BLaER1 treated with 17β-estradiol and CSF1 and Interleukin-3, amounts not matched to agents 10 nM and 100 nM (cell line): ENCODE data around the gene RNF151.

Source experiments
- H3K27ac ChIP-seq, 11 experiments: shearing (Covaris generic); formaldehyde crosslinking; 2 replicates each; pipeline ENCODE4 v1.8.1; 2022
- H3K27me3 ChIP-seq, 11 experiments: shearing (Covaris generic); formaldehyde crosslinking; 2 replicates each; pipeline ENCODE4 v1.8.1; 2022
- H3K36me3 ChIP-seq, 11 experiments: shearing (Covaris generic); formaldehyde crosslinking; 2 replicates each; pipeline ENCODE4 v1.8.1; 2022
- H3K4me1 ChIP-seq, 10 experiments: shearing (Covaris generic); formaldehyde crosslinking; 2 replicates each; pipeline ENCODE4 v1.8.1; 2022
- H3K4me2 ChIP-seq, 11 experiments: shearing (Covaris generic); formaldehyde crosslinking; 2 replicates each; pipeline ENCODE4 v1.8.1; 2022
- H3K4me3 ChIP-seq, 10 experiments: shearing (Covaris generic); formaldehyde crosslinking; 2 replicates each; pipeline ENCODE4 v1.8.1; 2022
- H3K9ac ChIP-seq, 11 experiments: shearing (Covaris generic); formaldehyde crosslinking; 2 replicates each; pipeline ENCODE4 v1.8.1; 2022
- H3K9me3 ChIP-seq, 11 experiments: shearing (Covaris generic); formaldehyde crosslinking; replicated peaks in 1 of 11; 2 replicates each; pipeline ENCODE4 v1.8.1; 2022
- H4K20me1 ChIP-seq, 11 experiments: shearing (Covaris generic); formaldehyde crosslinking; 2 replicates each; pipeline ENCODE4 v1.8.1; 2022
- Cebpa-rat ChIP-seq, 11 experiments: shearing (Covaris generic); IDR thresholded peaks; 2 replicates each; pipeline ENCODE4 v1.8.1; 2022

Gene RNF151

GRCh38 chr16:1990101-1990350 is 23.4 kb downstream of the RNF151 start:
- Histone ChIP-seq H4K20me1 (peaks cover 0 to 51% (median 18%) of the 10 kb centered on the region in 11 experiments; a peak in 15 of 22 replicates), H3K9ac (no peak overlapping the region), H3K4me3 (peak overlapping the region in 1 of 10 experiments; percentile 18; a peak in 1 of 20 replicates), H3K9me3 (peaks cover 0 to 10% (median 0%) of the 10 kb centered on the region in 11 experiments; a peak in 8 of 22 replicates), H3K27ac (no peak overlapping the region), H3K4me2 (peak overlapping the region in 9 of 11 experiments; percentile 26 to 83 (median 75); a peak in 7 of 22 replicates), H3K4me1 (peaks cover 30 to 57% (median 46%) of the 10 kb centered on the region in 10 experiments), H3K27me3 (peaks cover 40 to 56% (median 53%) of the 10 kb centered on the region in 11 experiments), H3K36me3 (peaks cover 16 to 24% (median 21%) of the 10 kb centered on the region in 11 experiments)
- no peak for TF ChIP-seq Cebpa-rat (IDR thresholded peaks at IDR 0.05)

- no peak overlapping the region for H3K27ac ChIP-seq
- TF ChIP-seq Cebpa-rat (IDR thresholded peaks at IDR 0.05), result no peak
- H3K9ac ChIP-seq, result no peak overlapping the region; a peak in 2 of 22 replicates
These were observed 23.9 kb downstream of the RNF151 start for GRCh38 chr16:1990351-1991134.

DNA sequence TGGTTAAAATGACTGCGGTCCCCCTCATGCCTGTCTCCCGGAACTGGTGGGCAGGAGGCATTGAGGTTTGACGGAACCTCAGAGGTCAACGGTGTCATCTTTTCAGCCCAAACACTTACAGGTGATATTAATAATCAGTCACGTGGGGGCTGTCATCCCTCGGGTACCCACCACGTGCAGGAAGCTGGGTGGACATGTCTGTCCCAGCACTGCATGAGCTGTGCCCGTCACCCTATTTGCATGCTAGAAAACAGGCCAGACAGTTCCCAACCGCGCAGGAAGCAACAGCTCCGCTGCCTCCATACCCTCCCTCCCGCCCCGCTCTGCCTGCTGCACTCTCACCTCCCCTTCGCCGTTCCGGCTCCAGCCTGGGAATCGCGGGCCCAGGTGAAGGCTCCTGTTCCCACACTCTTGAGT is 24.5 kb downstream of the RNF151 start:
- Histone ChIP-seq H3K9ac (no peak overlapping the region), H3K9me3 (peaks cover 0 to 10% (median 0%) of the 10 kb centered on the region in 11 experiments; a peak in 8 of 22 replicates), H3K4me1 (peaks cover 19 to 46% (median 36%) of the 10 kb centered on the region in 10 experiments), H3K27me3 (peaks cover 40 to 56% (median 53%) of the 10 kb centered on the region in 11 experiments), H3K36me3 (peaks cover 10 to 24% (median 20%) of the 10 kb centered on the region in 11 experiments), H3K4me3 (peak overlapping the region in 8 of 10 experiments; percentile 25 to 54 (median 40); a peak in 6 of 20 replicates), H3K4me2 (peak overlapping the region; percentile 62 to 83 (median 75)), H4K20me1 (peaks cover 0 to 42% (median 15%) of the 10 kb centered on the region in 11 experiments; a peak in 15 of 22 replicates), H3K27ac (no peak overlapping the region)
- no peak for TF ChIP-seq Cebpa-rat (IDR thresholded peaks at IDR 0.05)

More at GRCh38 chr16:1990351-1991134, 23.9 kb downstream of the RNF151 start:
- peaks cover 15 to 24% (median 22%) of the 10 kb centered on the region in 11 experiments for H3K36me3 ChIP-seq
- H4K20me1 ChIP-seq, result peaks cover 0 to 48% (median 18%) of the 10 kb centered on the region in 11 experiments; a peak in 15 of 22 replicates
- peaks cover 0 to 10% (median 0%) of the 10 kb centered on the region in 11 experiments; a peak in 8 of 22 replicates for H3K9me3 ChIP-seq
- peak overlapping the region; percentile 61 to 83 (median 75) for H3K4me2 ChIP-seq
- H3K4me1 ChIP-seq, result peaks cover 25 to 52% (median 41%) of the 10 kb centered on the region in 10 experiments
- H3K27me3 ChIP-seq, result peaks cover 40 to 56% (median 53%) of the 10 kb centered on the region in 11 experiments
- H3K4me3 ChIP-seq, result peak overlapping the region; percentile 18 to 45 (median 26); a peak in 11 of 20 replicates

GRCh38 chr16:1991588-1991947 is 24.9 kb downstream of the RNF151 start:
- H3K4me3 ChIP-seq, result peak overlapping the region; percentile 19 to 54 (median 37); a peak in 13 of 20 replicates

GRCh38 chr16:1991948-1992703 is 25.5 kb downstream of the RNF151 start:
- H3K27ac ChIP-seq, result peak overlapping the region in 6 of 11 experiments; percentile 16 to 50 (median 47); a peak in 7 of 22 replicates
- H3K4me3 ChIP-seq, result peak overlapping the region; percentile 19 to 54 (median 37); a peak in 13 of 20 replicates
- H4K20me1 ChIP-seq, result peaks cover 0 to 39% (median 23%) of the 10 kb centered on the region in 11 experiments; a peak in 16 of 22 replicates
- TF ChIP-seq Cebpa-rat (IDR thresholded peaks at IDR 0.05), result no peak
- H3K9ac ChIP-seq, result peak overlapping the region in 6 of 11 experiments; percentile 30 to 61 (median 42); a peak in 2 of 22 replicates
- H3K27me3 ChIP-seq, result peaks cover 40 to 56% (median 53%) of the 10 kb centered on the region in 11 experiments
- peaks cover 17 to 41% (median 35%) of the 10 kb centered on the region in 10 experiments for H3K4me1 ChIP-seq
- H3K4me2 ChIP-seq, result peak overlapping the region; percentile 62 to 83 (median 75)
- peaks cover 0 to 10% (median 0%) of the 10 kb centered on the region in 11 experiments; a peak in 8 of 22 replicates for H3K9me3 ChIP-seq
- H3K36me3 ChIP-seq, result peaks cover 7 to 24% (median 20%) of the 10 kb centered on the region in 11 experiments

More at GRCh38 chr16:1991588-1991947, 24.9 kb downstream of the RNF151 start:
- H3K36me3 ChIP-seq, result peaks cover 6 to 24% (median 19%) of the 10 kb centered on the region in 11 experiments
- peaks cover 0 to 39% (median 18%) of the 10 kb centered on the region in 11 experiments; a peak in 15 of 22 replicates for H4K20me1 ChIP-seq
- peaks cover 40 to 56% (median 53%) of the 10 kb centered on the region in 11 experiments for H3K27me3 ChIP-seq
- peaks cover 17 to 42% (median 35%) of the 10 kb centered on the region in 10 experiments for H3K4me1 ChIP-seq
- peak overlapping the region; percentile 62 to 83 (median 75) for H3K4me2 ChIP-seq
- H3K9ac ChIP-seq, result peak overlapping the region in 6 of 11 experiments; percentile 30 to 61 (median 42); a peak in 2 of 22 replicates
- peaks cover 0 to 10% (median 0%) of the 10 kb centered on the region in 11 experiments; a peak in 8 of 22 replicates for H3K9me3 ChIP-seq
- no peak for TF ChIP-seq Cebpa-rat (IDR thresholded peaks at IDR 0.05)
- peak overlapping the region in 6 of 11 experiments; percentile 16 to 50 (median 47); a peak in 7 of 22 replicates for H3K27ac ChIP-seq

DNA sequence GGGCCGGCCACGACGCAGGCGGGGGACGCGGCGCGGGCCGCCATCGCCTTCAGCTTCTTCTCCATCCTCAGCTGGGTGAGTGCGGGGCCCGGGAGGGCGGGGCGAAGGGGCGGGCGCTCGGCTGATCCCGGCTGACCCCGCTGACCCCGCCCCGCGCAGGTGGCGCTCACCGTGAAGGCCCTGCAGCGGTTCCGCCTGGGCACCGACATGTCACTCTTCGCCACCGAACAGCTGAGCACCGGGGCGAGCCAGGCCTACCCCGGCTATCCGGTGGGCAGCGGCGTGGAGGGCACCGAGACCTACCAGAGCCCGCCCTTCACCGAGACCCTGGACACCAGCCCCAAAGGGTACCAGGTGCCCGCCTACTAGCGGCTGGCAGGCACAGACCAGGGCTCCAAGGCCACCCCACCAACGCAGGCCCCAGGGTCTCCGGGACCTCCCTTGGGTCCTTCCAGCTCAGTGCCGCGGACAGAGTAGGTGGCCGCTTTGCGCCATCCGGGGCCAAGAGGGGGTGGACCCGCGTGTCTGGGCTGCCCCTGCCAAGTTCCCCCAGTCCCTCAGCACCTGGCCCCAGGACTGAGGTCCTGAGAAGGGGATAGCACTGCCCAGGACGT is 26.2 kb downstream of the RNF151 start:
- no peak for TF ChIP-seq Cebpa-rat (IDR thresholded peaks at IDR 0.05)
- 0 out of 22 replicates have a peak overlapping the region, but pooled peaks of 1 of the 11 experiments have one; percentile 6 for H3K27ac ChIP-seq
- peak overlapping the region in 9 of 11 experiments; percentile 17 to 44 (median 29); a peak in 13 of 22 replicates for H3K4me2 ChIP-seq
- peaks cover 11 to 29% (median 25%) of the 10 kb centered on the region in 11 experiments for H3K36me3 ChIP-seq
- H3K9ac ChIP-seq, result 0 out of 22 replicates have a peak overlapping the region, but pooled peaks of 1 of the 11 experiments have one; percentile 11
- H3K4me1 ChIP-seq, result peaks cover 17 to 41% (median 35%) of the 10 kb centered on the region in 10 experiments
- H3K9me3 ChIP-seq, result peaks cover 0 to 10% (median 0%) of the 10 kb centered on the region in 11 experiments; a peak in 8 of 22 replicates
- peaks cover 40 to 54% (median 52%) of the 10 kb centered on the region in 11 experiments for H3K27me3 ChIP-seq
- peaks cover 0 to 42% (median 27%) of the 10 kb centered on the region in 11 experiments; a peak in 18 of 22 replicates for H4K20me1 ChIP-seq
- H3K4me3 ChIP-seq, result 0 out of 20 replicates have a peak overlapping the region, but pooled peaks of 1 of the 10 experiments have one; percentile 35

- Histone ChIP-seq H3K27me3 (peaks cover 37 to 45% (median 43%) of the 10 kb centered on the region in 11 experiments), H4K20me1 (peaks cover 0 to 50% (median 37%) of the 10 kb centered on the region in 11 experiments; a peak in 18 of 22 replicates), H3K4me2 (peak overlapping the region in 8 of 11 experiments; percentile 9 to 39 (median 20); a peak in 12 of 22 replicates), H3K9me3 (peaks cover 0 to 10% (median 0%) of the 10 kb centered on the region in 11 experiments; a peak in 8 of 22 replicates), H3K4me1 (peaks cover 17 to 41% (median 35%) of the 10 kb centered on the region in 10 experiments), H3K4me3 (no peak overlapping the region), H3K36me3 (peaks cover 21 to 38% (median 34%) of the 10 kb centered on the region in 11 experiments), H3K27ac (peak overlapping the region in 5 of 11 experiments; percentile 6 to 23 (median 18); a peak in 3 of 22 replicates), H3K9ac (0 out of 22 replicates have a peak overlapping the region, but pooled peaks of 2 of the 11 experiments have one; percentile 11 to 26)
- TF ChIP-seq Cebpa-rat (IDR thresholded peaks at IDR 0.05), result no peak
These were observed 27.1 kb downstream of the RNF151 start for GRCh38 chr16:1993731-1994131.
